GM10266 (cell line): ENCODE data around the gene BCL2L1.

ENCODE experiments used
- DNase-seq: peaks from one replicate; pipeline ENCODE4 v3.0.0; 2012; ENCODE audit errors: extremely low spot score
- CTCF ChIP-seq: IDR thresholded peaks from 2 replicates; pipeline ENCODE4 v1.5.1; 2012; ENCODE audit warnings: mild to moderate bottlenecking, low read depth; ENCODE audit not compliant: control insufficient read depth, insufficient read depth; ENCODE audit errors: missing control alignments

Gene BCL2L1

GRCh38 chr20:31723319-31724078 is 831 bp upstream of the BCL2L1 start:
- peak; percentile 98 for DNase-seq

DNA sequence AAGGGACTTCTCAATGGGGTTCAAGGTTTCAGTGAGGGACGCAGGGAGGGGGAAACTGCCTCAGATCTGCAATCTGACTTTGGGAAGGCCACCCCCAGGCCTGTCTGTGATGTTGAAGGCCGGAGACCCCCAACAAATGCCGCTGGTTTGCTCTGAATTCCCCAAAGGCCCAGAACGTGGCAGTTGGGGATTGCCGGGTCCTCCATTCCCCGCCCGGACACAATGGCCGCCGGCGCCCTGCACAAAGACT is 326 bp upstream of the BCL2L1 start:
- DNase-seq: no peak

More at GRCh38 chr20:31723319-31724078, 831 bp upstream of the BCL2L1 start:
- TF ChIP-seq CTCF: peak; percentile 88

DNA sequence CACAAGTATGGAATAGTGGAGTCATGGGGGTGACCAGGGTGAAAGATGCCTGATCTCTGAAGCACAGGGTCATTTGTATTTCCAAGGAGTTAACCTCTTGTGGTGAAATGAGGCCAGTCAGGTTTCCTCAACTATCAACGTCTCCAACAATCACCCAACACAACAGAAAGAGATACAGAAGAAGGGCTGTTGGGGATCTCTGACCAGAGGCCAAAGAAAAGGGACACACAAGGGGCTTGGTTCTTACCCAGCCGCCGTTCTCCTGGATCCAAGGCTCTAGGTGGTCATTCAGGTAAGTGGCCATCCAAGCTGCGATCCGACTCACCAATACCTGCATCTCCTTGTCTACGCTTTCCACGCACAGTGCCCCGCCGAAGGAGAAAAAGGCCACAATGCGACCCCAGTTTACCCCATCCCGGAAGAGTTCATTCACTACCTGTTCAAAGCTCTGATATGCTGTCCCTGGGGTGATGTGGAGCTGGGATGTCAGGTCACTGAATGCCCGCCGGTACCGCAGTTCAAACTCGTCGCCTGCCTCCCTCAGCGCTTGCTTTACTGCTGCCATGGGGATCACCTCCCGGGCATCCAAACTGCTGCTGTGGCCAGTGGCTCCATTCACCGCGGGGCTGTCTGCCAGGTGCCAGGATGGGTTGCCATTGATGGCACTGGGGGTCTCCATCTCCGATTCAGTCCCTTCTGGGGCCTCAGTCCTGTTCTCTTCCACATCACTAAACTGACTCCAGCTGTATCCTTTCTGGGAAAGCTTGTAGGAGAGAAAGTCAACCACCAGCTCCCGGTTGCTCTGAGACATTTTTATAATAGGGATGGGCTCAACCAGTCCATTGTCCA is 1.0 kb downstream of the BCL2L1 start:
- TF ChIP-seq CTCF: no peak
- DNase-seq: no peak

More for the DNA sequence above, 326 bp upstream of the BCL2L1 start:
- TF ChIP-seq CTCF: no peak

GRCh38 chr20:31720486-31721407 is 1.9 kb downstream of the BCL2L1 start:
- peak; percentile 40 for DNase-seq
- peak; percentile 36 for TF ChIP-seq CTCF

DNA sequence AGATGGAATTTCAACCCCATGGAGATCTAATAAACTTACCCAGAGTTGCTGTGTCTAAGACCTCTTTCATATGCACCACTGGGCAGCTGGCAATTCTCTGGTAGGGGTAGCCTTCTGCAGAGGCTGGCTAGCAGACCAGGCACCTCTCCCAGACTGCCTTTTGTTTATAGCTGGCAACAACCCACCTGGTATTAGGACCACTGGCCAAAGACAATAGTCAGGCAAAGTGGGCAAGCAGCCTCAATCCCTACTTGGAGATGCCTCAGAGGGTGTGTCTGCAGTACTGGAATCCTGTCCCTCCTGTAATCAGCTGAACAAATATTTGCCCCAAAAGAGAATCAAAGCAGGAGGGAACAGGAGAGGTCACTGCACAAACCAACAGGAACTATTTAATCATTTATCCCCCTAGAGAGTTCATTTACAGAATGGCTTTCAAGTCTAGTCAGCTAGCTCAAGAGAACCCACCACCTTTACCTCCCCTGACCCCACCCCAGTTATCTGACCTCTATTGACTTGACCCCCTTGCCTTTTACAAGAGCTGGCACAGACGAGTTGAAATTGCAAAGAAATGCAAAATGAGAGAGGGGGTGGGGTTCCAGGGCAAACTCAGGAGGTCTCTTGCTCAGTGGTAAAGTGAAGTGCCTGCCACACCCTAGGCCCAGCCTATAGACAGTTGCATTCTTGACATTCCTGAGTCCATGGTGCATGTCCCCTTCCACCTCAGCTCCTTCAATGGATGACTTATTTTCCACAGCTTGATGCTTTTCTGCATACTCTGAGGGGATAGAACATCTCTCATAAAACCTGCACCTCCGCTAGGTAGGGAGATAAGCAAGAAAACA is 2.8 kb downstream of the BCL2L1 start:
- no peak for DNase-seq
- no peak for TF ChIP-seq CTCF

DNA sequence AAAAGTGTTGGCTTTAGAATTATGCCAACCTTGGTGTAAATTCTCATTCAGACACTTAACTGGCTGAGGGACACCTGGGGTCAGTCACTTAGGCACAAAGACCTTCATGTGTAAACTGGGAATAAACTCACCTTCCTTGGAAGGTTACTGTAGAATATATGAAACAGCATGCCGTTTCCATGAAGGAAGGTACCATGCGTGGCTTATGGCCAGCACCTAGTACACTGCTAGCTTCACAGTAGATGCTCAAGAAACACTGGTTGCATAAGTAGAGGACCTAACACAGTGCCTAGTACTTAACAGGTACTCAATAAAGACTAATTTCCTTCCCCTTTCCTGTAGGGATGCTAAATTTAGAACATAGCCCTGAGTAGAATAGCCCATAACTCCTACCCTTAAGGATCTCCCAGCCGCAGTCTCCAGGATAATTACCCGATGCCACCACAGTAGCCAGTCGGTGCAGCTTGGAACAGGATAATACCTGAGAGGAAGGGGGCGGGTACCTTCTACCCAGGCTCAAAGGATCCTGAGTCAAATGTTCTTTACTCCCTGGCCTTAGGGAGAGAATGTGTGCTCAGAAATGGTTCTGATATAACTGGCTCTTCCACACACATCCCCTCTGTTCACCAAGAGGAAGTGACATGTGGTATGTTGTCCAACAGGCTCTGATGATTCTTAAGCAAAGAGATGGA is 3.6 kb downstream of the BCL2L1 start:
- no peak for DNase-seq
- no peak for TF ChIP-seq CTCF
